Liver (tissue), 9 donors: ENCODE results near the gene NEB. TPM values are rescaled to one million over a fixed set of nuclear protein-coding genes. Genes with fewer than 3 reads are reported as not detected.

Experiments used
- DNase-seq: peaks from one replicate; pipeline ENCODE4 v3.0.0-alpha.2; 2017; ENCODE audit warnings: low spot score
- H3K27ac ChIP-seq, 2 donors: one replicate each; pipeline ENCODE4 v1.7.0; 2013; ENCODE audit warnings: inconsistent platforms in 2 of 2, low read length in 2 of 2, control low read depth in 1 of 2, low read depth in 1 of 2, mild to moderate bottlenecking in 1 of 2
- H3K27me3 ChIP-seq, 4 donors: one replicate each; pipeline versions ENCODE4 v1.6.1 to v1.7.0; 2013; ENCODE audit warnings: low read length in 3 of 4, inconsistent platforms in 1 of 4, mild to moderate bottlenecking in 1 of 4, moderate library complexity in 1 of 4; ENCODE audit not compliant: control insufficient read depth in 4 of 4, insufficient read depth in 4 of 4
- H3K36me3 ChIP-seq, 4 donors: one replicate each; pipeline versions ENCODE4 v1.6.1 to v1.7.0; 2013; ENCODE audit warnings: low read length in 3 of 4, mild to moderate bottlenecking in 3 of 4, low read depth in 1 of 4, moderate library complexity in 1 of 4; ENCODE audit not compliant: control insufficient read depth in 4 of 4, insufficient read depth in 3 of 4
- H3K4me1 ChIP-seq, 4 donors: one replicate each; pipeline versions ENCODE4 v1.6.1 to v1.7.0; 2013; ENCODE audit warnings: low read length in 3 of 4, mild to moderate bottlenecking in 3 of 4, moderate library complexity in 1 of 4; ENCODE audit not compliant: control insufficient read depth in 4 of 4, insufficient read depth in 4 of 4
- H3K4me3 ChIP-seq, 3 donors: one replicate each; pipeline versions ENCODE4 v1.6.1 to v1.7.0; 2013; ENCODE audit warnings: low read length in 3 of 3, control low read depth in 1 of 3, low read depth in 1 of 3, mild to moderate bottlenecking in 1 of 3
- H3K9ac ChIP-seq, 2 donors: one replicate each; pipeline ENCODE4 v1.7.0; 2013; ENCODE audit warnings: low read length in 2 of 2, mild to moderate bottlenecking in 2 of 2, moderate library complexity in 2 of 2, control low read depth in 1 of 2, low read depth in 1 of 2
- H3K9me3 ChIP-seq, 4 donors: one replicate each; pipeline versions ENCODE4 v1.6.1 to v1.7.0; 2013; ENCODE audit warnings: low read length in 3 of 4; ENCODE audit not compliant: control insufficient read depth in 4 of 4
- CTCF ChIP-seq: fragments of 150-350 bp; IDR thresholded peaks from 2 replicates; pipeline ENCODE4 v1.5.1; 2017; ENCODE audit warnings: improper control_type of control experiment, low read depth, low read length; ENCODE audit not compliant: missing input control
- FOXA1 ChIP-seq: IDR thresholded peaks from 2 replicates; pipeline ENCODE4 v1.6.1; 2016; ENCODE audit warnings: antibody characterized with exemption
- FOXA2 ChIP-seq: IDR thresholded peaks from 2 replicates; pipeline ENCODE4 v1.6.1; 2016; ENCODE audit warnings: antibody characterized with exemption
- HNF4A ChIP-seq, 2 donors: conservative IDR thresholded peaks; 2 replicates each; pipeline ENCODE4 v1.6.1; 2016; ENCODE audit warnings: antibody characterized with exemption in 2 of 2, mild to moderate bottlenecking in 2 of 2
- HNF4G ChIP-seq: IDR thresholded peaks from 2 replicates; pipeline ENCODE4 v1.6.1; 2016; ENCODE audit warnings: antibody characterized with exemption
- JUND ChIP-seq, 2 donors: IDR thresholded peaks; 2 replicates each; pipeline ENCODE4 v1.6.1; 2016; ENCODE audit warnings: antibody characterized with exemption in 2 of 2
- MAX ChIP-seq: IDR thresholded peaks from 2 replicates; pipeline ENCODE4 v1.6.1; 2016; ENCODE audit warnings: antibody characterized with exemption
- NR2F2 ChIP-seq: IDR thresholded peaks from 2 replicates; pipeline ENCODE4 v1.6.1; 2016; ENCODE audit warnings: antibody characterized with exemption
- RAD21 ChIP-seq, 2 donors: IDR thresholded peaks; 2 replicates each; pipeline ENCODE4 v1.6.1; 2016; ENCODE audit warnings: antibody characterized with exemption in 2 of 2, mild to moderate bottlenecking in 2 of 2
- REST ChIP-seq: IDR thresholded peaks from 2 replicates; pipeline ENCODE4 v1.6.1; 2016; ENCODE audit warnings: antibody characterized with exemption, mild to moderate bottlenecking
- TAF1 ChIP-seq: conservative IDR thresholded peaks from 2 replicates; pipeline ENCODE4 v1.6.1; 2016; ENCODE audit warnings: antibody characterized with exemption, mild to moderate bottlenecking
- YY1 ChIP-seq: IDR thresholded peaks from 2 replicates; pipeline ENCODE4 v1.6.1; 2016; ENCODE audit warnings: antibody characterized with exemption, mild to moderate bottlenecking
- ZBTB33 ChIP-seq: IDR thresholded peaks from 2 replicates; pipeline ENCODE4 v1.6.1; 2016; ENCODE audit warnings: antibody characterized with exemption
- WGBS: extraction: QIAGEN DNeasy Blood & Tissue Kit; methylation state at CpG from one replicate; pipeline ENCODE4 v1.1.7; 2013; 5-methylcytosine and 5-hydroxymethylcytosine counted together
- polyA plus RNA-seq, 2 donors: library from polyadenylated mRNA; stranded (reverse) in 1 of 2; unstranded in 1 of 2; fragments of 200-250 nt in 1 of 2; fragments of >200 nt in 1 of 2; fragmentation: Nextera tagmentation in 1 of 2; extraction: Ambion mirVana in 1 of 2; gene quantifications; one replicate each; pipeline versions ENCODE4 v1.2.1 to v1.2.3, GENCODE V29; 2013 to 2015
- total RNA-seq, 2 donors: library from RNA; depleted of rRNA; stranded (reverse); fragments of >200 nt; gene quantifications; one replicate each; pipeline ENCODE4 v1.2.3, GENCODE V29; 2014
- donor health status: healthy.
- donor health status: healthy.
- donor health status: healthy.
- donor health status: healthy.
- donor health status: healthy.

NEB gene
- total and polyA plus RNA-seq, 4 donors, result 0.28 to 6.4 (median 2.7) TPM

GRCh38 chr2:151681051-151681450 is 53.2 kb downstream of the NEB start:
- TF ChIP-seq YY1 (no peak), FOXA2 (no peak), NR2F2 (no peak), HNF4G (no peak), TAF1 (no peak), ZBTB33 (no peak), FOXA1 (no peak), REST (no peak), MAX (no peak), JUND (IDR thresholded peaks at IDR 0.05) (no peak), HNF4A (conservative IDR thresholded peaks at IDR 0.05) (no peak), CTCF (no peak)
- 82% methylated on average over 3 of the region's 3 CpGs for WGBS

GRCh38 chr2:151679994-151680393 is 54.3 kb downstream of the NEB start:
- Histone ChIP-seq H3K4me3 (no peak overlapping the region), H3K9me3 (no peaks in the 10 kb centered on the region), H3K27ac (no peak overlapping the region), H3K36me3 (no peaks in the 10 kb centered on the region), H3K9ac (no peak overlapping the region), H3K27me3 (no peaks in the 10 kb centered on the region), H3K4me1 (no peaks in the 10 kb centered on the region)
- no peak for DNase-seq
- TF ChIP-seq NR2F2, result no peak
- no peak for TF ChIP-seq TAF1
- TF ChIP-seq JUND (IDR thresholded peaks at IDR 0.05), result no peak
- no peak for TF ChIP-seq REST
- no peak for TF ChIP-seq ZBTB33
- TF ChIP-seq MAX, result no peak
- TF ChIP-seq RAD21 (IDR thresholded peaks at IDR 0.05), result no peak
- TF ChIP-seq FOXA2, result no peak
- TF ChIP-seq CTCF, result no peak
- 93% methylated on average over 1 of the region's 1 CpG for WGBS

More at GRCh38 chr2:151681051-151681450, 53.2 kb downstream of the NEB start:
- no peaks in the 10 kb centered on the region for H3K9me3 ChIP-seq
- no peak overlapping the region for H3K4me3 ChIP-seq
- H3K27me3 ChIP-seq, result no peaks in the 10 kb centered on the region
- no peaks in the 10 kb centered on the region for H3K36me3 ChIP-seq
- no peaks in the 10 kb centered on the region for H3K4me1 ChIP-seq
- H3K27ac ChIP-seq, result no peak overlapping the region
- no peak overlapping the region for H3K9ac ChIP-seq
- DNase-seq, result no peak
